AG09309 (cell line): Measurements from ENCODE around the gene CNTN2.

Experiments
- DNase-seq: peaks from one replicate; pipeline ENCODE4 v3.0.0-alpha.2; 2010; ENCODE audit warnings: low read depth
- H3K4me3 ChIP-seq: 2 replicates; pipeline ENCODE4 v1.5.1; 2011; ENCODE audit warnings: mild to moderate bottlenecking, low read depth, low read length, moderate library complexity; ENCODE audit not compliant: control insufficient read depth
- CTCF ChIP-seq: IDR thresholded peaks from 2 replicates; pipeline ENCODE4 v1.5.1; 2011; ENCODE audit warnings: mild to moderate bottlenecking, low read depth, low read length, inconsistent platforms; ENCODE audit not compliant: insufficient read depth, control insufficient read depth; ENCODE audit errors: missing control alignments

CNTN2 gene

DNA sequence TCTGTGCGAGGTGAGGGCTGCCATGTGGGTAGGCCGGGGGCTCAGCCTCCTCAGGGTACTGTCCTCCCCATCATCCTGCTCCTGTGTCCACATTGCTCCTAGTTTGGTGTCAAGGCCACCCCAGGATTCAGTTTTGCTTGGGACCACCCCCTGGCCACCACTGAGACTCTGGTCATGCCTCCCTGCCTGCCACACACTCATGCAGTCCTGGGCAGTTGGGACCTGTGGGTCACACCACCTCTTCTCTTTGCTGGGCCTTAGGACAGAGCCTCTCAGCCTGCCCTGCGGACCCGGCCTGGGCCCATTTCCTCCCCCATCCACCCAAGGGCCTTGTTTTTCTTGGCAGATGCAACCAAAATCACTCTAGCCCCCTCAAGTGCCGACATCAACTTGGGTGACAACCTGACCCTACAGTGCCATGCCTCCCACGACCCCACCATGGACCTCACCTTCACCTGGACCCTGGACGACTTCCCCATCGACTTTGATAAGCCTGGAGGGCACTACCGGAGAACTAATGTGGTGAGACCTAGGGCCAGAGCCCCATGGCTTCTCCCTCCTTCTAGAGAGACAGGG is 21.8 kb downstream of the CNTN2 start:
- no peak for DNase-seq
- no peak for TF ChIP-seq CTCF
- no peak overlapping the region for H3K4me3 ChIP-seq

- H3K4me3 ChIP-seq, result no peak overlapping the region
- TF ChIP-seq CTCF, result no peak
- no peak for DNase-seq
Observed at GRCh38 chr1:205065666-205066065, 22.7 kb downstream of the CNTN2 start.

DNA sequence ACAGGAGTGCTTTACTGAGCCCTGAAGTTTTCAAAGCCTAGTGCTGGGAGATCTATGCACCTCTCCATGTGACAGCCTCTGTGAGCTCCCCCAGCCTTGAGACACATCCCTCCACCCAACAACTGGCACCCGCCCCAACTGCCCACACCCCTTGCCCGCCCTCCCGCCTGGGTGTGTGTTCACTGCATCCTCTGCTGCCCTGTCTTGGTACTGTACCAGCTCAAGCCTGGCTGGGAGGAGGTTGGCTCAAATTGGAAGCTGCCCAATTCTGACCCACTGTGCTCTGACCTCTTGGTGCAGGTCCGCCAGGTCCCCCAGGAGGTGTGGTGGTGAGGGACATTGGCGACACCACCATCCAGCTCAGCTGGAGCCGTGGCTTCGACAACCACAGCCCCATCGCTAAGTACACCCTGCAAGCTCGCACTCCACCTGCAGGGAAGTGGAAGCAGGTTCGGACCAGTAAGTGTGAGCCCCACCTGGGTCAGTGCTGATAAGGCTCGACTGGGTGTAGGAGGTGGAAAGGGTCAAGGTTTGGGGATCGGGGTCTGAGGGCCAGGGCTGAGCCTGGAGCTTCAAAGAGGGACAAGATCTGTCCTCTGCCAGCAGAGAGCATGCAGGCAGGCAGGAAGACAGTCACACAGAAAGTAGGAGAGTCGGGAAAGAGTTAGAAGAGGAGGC is 23.3 kb downstream of the CNTN2 start:
- peak; percentile 26 for TF ChIP-seq CTCF
- no peak overlapping the region for H3K4me3 ChIP-seq
- no peak for DNase-seq

- TF ChIP-seq CTCF, result no peak
- no peak overlapping the region for H3K4me3 ChIP-seq
- DNase-seq, result no peak
Observed at GRCh38 chr1:205067031-205067430, 24.0 kb downstream of the CNTN2 start.

DNA sequence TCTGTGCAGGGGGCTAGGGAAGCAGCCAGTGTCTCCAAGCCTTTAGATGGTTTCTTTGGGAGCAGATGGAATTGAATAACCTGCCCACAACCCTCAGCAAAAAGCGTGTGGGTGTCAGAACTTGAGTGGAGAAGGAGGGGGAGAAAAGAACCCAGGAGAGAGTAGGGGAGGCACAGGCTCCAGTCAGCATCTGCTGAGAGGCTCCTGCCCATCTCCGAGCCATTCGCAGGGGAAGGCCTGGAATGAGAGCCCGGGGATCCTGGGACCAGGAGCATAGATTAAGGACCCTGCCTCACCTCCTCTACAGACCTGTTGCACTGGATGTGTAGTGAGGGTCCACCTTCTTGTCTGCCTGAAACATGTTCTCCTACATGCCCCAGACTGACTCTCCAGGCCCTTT is 25.0 kb downstream of the CNTN2 start:
- H3K4me3 ChIP-seq, result no peak overlapping the region
- no peak for DNase-seq
- TF ChIP-seq CTCF, result no peak

DNA sequence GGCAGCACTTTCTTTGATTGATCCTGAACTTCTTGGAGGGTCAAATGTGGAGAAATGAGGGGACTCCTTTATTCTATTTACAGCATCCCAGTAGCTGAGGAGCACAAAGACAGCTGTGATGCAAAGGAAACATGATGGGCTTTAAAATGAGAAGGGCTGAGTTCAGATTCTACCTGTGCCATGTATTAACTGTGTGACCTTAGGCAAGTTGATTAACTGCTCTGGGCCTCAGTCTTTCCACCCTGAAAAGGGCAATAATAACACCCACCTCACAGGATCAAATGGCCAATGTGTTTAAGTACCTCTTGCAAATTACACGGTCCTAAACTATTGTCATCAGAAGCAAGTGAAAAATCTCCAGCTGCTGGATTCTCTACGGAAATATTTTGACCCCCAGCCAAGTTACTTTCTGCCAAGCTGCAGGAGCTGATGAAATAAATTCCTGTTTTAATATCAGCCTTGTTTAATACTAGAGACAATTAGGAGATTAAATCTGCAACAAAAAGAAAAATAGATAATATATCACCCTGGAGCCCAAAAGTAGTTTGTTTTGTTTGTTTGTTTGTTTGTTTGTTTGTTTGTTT is 25.5 kb downstream of the CNTN2 start:
- no peak for DNase-seq
- TF ChIP-seq CTCF, result no peak
- H3K4me3 ChIP-seq, result no peak overlapping the region
